ENCODE data around the gene TMED6.

Gene TMED6

DNA sequence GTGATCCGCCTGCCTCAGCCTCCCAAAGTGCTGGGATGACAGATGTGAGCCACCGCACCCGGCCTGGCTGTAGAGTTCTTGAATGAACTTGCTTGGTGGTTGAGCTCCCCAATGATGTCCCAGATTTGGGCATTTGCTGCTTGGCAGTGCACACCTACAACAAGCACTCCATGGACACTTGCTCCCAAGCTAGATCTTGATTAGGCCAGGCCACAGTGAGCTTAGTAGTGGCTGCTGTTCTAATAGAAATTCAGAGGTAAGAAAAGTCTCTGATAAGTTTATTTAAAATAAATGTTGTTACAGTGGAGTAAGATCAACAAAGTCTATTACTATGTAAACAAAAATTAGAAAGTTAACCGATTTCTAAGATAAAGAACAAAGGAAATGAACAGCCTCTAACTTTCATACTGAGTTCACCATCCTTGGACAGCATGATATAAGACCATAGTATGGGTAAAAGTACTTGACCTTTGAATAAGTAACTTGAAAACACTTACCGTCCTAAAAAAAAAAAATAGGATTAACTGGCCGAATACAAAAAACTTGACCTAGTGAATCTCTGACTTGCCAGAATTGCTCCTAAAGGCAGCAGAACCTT is 951 bp downstream of the TMED6 start:
- no peak for DNase-seq

DNA sequence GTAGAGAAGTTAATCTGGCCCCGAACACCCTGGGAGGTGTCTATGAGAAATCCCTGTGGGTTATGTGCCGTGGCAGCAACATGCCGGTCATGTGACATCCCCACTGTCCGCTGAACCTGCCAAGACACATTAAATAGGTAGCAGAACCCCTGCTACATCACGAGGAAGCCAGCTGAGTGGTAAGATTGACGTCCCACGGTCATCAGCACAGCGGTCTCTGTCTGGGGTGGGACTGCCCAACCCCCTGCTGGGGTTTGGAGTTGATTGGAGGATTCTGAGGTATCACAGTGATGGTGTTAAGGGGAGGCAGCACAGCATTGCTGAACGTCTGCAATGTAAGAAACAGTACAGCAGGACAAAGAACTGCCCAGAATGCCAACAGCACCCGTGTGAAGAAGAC is 2.0 kb downstream of the TMED6 start:
- DNase-seq: no peak

DNA sequence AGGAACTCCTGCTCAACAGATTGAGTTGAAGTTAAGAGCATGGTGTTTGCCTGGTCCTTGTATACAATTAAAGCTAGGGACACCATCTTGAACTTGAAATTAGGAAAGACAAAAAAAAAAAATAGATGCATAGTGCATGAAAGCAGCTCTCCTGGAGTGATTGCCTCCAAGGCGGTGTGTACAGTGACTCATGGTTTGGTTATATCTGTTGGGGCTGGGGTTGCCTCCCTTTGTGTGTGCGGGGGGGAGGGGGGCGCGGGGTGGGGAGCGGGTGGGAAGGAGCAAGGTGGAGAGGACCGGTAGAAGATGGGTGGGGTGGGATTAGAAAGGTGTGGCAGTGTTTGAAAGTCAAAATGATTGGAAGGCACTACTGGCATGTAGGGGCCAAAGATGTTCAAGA is 3.4 kb downstream of the TMED6 start:
- no peak for DNase-seq

DNA sequence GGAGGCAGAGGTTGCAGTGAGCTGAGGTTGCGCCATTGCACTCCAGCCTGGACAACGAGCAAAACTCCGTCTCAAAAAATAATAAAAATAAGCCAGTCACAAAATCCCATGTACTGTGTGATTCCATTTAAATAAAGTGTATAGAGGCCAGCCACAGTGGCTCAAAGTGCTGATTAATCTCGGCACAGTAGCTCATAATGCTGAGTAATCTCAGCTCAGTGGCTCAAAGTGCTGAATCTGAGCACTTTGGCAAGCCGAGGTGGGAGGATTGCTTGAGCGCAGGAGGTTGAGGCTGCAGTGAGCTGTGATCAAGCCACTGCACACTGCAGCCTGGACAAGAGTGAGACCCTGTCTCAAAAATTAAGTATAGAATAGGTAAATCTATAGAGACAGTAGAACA is 4.9 kb downstream of the TMED6 start:
- DNase-seq: no peak

DNA sequence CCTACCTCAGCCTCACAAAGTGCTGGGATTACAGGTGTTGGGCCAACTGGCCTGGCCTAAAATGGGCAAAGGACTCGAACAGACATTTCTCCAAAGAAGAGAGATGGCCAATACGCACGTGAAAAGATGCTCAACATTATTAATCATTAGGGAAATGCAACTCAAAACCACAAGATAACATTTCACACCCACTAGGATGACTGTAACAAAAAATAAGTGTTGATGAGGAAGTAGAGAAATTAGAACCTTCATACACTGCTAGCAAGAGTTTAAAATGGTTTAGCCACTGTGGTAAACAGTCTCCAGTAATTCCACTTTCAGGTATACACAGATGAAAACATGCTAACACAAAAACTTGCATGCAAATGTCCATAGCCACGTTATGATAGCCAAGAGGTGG is 5.7 kb downstream of the TMED6 start:
- DNase-seq: no peak

DNA sequence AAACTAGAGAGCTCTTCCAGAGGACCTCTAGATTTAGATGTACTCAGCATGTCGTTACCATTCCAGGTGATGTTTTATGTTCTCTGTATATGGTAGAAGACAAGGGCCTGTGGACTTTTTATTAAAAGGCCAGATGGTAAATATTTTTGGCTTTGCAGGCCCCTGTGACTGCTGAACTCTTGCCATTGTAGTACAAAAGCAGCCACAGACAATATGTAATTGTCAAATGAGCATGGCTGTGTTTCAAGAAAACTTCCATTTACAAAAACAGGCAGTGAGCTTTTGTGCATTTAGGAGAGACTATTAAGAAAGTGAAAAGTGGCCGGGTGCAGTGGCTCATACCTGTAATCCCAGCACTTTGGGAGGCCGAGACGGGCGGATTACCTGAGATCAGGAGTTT is 7.4 kb downstream of the TMED6 start:
- DNase-seq: no peak

DNA sequence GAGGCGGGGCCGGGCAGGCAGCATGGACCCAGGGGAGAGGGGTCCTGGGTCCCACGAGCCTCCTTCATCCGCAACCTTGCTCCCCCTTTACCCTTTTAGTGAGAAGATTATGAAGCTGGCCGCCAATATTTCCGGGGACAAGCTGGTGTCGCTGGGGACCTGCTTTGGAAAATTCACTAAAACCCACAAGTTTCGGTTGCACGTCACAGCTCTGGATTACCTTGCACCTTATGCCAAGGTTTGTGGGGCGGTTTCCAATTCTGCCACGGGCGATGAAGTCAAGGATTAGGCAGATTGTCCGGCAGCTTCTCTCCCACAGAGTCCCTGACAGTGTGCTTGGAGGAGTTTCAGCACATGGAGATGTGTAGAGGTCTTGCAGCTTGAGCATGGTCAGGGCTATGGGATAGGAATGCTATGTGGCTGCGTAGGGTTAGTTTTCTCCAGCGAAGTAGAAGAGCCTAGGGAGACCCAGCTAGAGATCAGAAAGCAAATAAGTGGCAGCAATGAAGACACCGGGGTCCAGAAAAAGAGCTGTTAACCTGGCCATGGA is 11.4 kb downstream of the TMED6 start:
- no peak for DNase-seq

DNA sequence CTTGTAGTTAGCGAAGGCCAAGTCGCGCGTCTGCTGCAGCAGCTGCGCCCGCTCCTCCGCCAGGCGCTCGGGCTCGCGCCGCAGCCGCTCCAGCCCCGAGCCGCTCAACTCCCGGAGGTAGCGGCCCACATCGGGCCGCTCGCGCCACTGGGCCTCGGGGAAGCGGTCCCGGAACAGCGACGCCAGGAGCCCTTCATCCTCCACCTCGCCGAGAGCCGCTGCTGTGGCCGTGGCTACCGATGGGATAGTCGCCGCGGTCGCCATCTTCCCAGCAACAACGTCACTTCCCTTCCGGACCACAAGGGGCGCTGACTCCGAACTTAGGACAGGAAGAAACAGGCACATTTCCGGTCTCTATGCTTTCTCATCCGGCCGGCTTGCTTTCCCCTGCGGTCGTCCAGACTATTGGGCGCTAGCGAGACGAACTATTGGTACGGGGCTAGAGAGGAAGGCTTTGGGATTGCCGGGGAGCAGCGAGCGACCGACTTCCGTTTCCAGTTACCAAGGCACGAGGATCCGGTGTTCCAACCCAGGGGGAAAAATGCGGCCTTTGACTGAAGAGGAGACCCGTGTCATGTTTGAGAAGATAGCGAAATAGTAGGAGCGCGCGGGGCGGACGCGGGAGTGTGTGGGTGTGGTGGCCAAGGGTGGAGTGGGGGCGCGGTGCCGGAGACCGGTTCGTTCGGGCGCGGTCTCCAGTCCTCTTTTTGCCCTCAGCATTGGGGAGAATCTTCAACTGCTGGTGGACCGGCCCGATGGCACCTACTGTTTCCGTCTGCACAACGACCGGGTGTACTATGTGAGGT is 12.1 kb downstream of the TMED6 start, which contains the start of the genes COG8 and NIP7:
COG8 (minus strand) TSS at position 276 of the 806 bp plus-strand sequence; CDS start at position 264, 12 bp downstream.
NIP7 (plus strand) TSS at position 484 of the 806 bp plus-strand sequence; CDS start at position 542, 58 bp downstream.
- peak; percentile 96 for DNase-seq

DNA sequence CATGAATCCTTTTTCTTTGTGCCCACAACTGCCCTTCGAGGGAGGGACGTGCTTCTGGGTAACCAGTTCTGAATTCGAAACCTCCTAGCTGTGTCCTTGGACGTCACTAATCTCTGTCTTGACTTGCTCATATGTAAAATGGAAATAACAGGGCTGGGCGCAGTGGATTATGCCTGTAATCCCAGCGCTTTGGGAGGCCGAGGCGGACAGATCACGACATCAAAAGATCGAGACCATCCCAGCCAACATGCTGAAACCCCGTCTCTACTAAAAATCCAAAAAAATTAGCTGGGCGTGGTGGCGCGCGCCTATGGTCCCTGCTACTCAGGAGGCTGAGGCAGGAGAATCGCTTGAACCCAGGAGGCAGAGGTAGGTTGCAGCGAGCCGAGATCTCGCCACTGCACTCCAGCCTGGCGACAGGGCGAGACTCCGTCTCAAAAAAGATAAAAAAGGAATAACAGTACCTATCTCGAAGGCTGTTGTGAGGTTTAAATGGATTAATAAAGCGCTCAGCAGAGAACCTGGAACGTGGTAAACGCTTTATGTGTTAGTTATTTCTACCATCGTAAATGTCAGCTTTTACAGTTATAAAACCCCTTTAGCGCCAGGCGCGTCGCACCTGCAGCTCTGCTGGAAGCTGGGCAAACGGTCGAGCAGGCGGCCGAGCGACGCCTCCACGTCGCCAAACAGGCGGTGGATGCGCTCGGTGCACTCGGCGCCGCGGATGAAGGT is 12.9 kb downstream of the TMED6 start:
- DNase-seq: no peak

DNA sequence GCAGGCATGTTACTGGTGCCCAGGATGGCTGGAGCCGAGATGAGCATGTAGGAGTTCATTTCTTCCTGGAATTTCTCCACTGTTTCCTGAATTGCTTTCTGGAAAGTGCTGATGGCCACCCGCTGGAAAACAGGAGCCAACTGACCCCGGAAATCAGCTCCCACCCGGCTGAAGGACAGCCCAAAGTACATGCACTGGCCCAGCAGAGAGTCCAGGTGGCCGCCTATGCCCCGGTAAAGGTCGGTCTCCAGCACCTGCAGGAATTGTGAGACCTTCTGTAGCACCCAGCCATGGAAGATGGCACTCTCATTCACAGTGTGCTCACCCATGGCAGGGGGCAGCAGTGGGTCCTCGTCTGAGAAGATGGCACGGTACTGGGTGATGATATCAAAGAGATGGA is 16.9 kb downstream of the TMED6 start:
- DNase-seq: no peak

DNA sequence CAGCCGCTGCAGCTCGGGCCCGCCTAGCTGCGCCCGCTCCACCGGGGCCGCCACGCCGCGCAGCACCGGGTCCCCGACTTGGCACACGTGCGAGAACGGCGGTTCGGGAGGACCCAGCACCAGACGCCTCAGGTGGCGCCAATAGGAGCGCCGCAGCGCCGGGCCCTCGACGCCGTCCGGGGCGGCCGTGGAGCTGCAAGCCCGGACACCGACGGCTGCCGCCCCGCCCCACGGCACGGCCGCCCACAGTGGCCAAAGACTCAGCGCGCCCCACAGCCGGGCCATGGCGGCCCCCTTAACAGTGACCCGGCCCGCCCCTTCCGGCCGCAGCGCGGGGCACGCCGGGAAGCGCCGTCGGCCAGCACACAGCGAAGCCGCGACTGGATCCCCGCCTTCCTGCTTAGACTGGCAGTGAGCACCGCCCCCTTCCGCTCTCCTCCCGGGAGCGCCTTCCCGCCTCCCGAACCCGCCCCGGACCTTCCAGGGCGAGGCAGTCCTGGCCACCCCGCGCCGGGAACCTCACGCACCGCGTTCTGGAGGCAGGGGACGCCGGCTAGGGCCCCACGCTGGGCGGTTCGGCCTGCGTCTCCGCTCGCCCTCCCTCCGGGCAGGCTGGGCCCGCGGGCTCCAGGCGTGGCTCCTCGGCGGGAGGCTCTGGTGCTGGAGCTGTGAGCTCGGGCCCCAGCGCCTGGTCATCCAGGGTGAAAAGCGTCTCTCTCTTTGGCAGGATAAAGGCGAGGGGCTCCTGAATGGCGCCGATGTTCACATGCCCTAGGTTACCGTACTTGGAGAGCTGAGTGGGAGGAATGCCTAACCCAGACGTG is 21.1 kb downstream of the TMED6 start, which contains the start of gene PDF:
PDF (minus strand) TSS at position 303 of the 824 bp plus-strand sequence; CDS start at position 285, 18 bp downstream.
- peak; percentile 89 for DNase-seq

DNA sequence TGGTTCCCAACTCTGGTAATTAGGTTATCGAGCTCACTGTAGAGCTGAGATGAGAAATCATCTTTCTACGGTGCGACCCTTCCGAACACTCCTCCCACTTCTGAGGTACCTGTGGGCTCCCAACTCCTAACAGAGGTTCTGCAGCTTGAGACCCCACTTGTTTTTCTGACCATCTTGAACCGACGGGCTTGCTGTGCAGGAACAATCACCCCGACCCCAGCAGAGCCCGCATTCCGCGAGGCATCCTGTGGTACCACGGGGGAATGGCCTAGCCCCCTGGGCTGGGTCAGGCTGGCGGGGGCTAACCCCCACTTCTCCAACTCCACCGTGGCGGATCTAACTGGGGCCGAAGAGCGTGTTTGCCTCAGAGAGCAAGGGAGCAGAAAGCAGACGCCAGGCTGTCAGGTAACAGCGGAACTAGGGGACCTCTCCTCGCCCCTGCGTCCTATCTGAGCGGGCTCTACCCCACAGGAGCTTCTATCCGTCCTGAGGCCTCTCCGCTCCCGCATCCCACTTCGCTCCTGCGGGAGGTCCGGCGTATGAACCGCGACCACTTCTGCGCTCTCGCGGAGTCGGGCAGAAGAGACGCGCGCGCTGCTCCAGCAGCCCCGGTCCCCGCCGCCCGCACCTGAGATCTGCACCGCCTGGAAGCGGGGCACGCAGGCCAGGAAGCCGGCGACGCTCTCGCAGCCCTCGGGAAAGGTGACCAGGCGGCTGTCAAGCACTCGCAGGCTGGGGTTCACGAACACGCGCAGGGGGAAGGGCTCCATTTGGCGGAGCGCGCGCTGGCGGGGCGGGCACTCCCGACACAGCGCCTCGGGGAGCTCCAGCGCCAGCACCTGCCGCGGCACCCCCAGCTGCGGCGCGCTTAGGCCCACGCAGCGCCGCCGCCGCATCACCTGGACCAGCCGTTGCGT is 22.0 kb downstream of the TMED6 start:
- DNase-seq: peak; percentile 35

DNA sequence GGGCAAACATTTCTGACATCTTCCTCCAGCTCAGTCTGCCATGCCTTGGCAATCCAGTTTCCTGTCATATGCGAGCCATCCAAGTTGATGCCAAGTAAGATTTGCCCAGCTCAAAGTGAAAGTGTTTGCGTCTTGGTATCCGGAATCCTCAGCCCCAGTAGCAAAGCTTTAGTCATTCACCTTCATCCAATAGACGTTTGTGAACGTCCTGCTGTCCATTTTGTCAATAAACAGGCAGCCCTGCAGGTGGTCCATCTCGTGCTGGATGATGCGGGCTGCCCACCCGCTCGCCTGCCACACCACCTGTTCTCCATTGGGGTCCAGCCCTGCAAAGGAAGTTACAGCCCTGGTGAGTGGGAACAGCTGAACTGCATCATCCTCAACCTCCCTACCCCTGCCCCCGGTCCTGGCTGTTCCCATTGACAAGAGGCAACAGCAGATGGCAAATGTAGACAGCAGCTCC is 22.7 kb downstream of the TMED6 start:
- no peak for DNase-seq

DNA sequence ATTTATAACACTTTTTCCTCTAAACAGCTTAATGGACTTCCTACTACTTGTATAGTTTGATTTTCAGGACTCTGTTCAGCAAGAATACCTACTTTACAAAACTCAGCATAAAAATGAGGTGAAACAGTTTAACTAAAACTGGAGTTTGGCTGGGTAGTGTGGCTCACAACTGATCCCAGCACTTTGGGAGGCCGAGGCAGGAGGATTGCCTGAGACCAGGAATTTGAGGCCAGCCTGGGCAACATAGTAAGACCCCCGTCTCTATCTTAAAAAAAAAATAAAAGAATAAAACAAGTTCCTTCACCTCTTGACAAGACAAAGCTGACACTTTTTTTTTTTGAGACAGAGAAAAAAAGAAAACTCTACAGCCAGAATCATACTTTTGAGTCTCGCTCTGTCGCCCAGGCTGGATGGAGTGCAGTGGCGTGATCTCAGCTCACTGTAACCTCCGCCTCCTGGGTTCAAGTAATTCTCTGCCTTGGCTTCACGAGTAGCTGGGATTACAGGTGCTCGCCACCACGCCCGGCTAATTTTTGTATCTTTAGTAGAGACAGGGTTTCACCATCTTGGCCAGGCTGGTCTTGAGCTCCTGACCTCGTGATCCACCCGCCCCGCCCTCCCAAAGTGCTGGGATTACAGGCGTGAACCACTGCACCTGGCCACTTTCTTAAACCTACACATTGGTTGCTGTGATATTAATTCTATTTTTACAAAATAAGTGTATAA is 23.8 kb downstream of the TMED6 start:
- no peak for DNase-seq

DNA sequence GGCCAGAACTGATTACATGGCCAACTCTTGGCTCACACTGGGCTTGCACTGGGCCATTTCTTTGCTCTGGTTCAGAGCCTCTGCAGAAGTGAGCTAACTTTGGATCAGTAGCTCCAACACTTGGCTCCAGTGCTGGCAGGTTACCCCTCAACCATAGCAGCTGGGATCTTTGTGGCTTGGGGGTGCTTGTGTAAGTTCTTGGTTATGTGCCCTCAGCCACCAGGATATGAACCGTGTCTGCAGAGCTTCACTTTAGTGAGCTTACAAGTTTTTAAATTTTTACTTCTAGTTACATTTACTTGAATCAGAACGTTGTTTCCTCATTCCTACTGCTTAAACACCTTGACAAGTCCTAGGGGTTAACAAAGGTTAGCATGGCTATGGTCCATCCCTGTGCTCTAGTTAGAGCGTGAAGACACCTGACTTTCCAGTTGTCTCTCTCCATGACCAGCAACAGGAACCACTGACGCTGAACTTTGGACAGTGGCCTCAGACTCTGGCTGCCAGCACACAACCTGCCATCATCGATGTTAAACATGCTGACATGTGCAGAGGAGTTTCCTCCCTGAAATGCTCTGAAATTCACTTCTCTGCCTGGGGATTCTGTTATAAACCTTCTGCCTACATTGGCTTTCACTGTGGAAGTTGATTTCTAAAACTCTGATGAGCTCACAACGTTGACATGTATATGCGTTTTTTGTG is 25.3 kb downstream of the TMED6 start:
- DNase-seq: no peak

DNA sequence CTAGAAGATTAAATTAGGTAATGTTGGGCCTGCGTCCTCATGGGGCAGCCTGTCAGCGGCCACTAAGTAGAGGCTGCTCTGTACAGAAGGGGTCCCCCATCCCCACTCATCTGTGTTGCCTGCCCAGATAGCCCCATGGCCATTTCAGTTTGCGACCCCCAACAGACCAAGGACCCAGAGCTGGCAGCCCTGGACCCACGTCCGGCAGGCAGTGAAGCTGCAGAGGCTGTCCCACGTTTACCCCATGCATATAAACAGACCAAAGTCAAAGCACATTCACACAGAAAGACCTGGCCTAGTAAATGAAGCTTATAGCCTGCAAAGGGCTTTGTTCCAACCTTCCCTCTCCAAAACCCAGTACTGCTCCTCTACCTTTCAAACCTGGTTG is 25.8 kb downstream of the TMED6 start:
- no peak for DNase-seq

DNA sequence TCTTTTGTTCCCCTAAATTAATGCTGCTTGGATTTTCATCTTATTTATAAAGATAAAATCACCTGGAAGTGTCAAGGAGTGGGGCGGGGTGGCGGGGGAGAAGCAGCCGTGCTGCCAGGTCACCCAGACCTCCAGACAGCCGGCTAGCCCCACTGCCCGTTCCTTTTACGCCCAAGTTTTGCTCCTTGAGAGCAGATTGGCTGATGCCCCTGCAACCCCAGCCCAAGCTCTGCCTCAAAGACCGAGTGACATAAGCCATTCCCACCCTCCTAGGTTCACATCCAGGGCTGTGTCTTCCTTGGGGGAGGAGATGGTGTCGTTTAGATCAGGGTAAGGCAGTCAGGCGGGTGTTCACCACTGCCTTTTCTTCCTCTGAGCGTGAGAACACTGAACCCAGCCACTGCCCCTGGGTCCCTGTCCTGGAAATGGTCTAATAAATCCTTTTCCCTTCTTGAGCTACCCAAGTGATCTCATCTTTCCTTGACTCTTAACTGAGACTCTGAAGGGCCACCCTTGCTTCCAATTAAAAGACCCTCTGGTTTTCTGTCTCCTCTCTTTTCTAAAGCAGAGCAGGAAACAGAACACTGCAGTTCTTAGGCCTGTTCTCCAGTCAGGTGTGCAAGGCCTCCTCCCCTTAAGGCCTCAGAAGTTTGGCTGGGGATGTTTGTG is 26.9 kb downstream of the TMED6 start:
- no peak for DNase-seq

DNA sequence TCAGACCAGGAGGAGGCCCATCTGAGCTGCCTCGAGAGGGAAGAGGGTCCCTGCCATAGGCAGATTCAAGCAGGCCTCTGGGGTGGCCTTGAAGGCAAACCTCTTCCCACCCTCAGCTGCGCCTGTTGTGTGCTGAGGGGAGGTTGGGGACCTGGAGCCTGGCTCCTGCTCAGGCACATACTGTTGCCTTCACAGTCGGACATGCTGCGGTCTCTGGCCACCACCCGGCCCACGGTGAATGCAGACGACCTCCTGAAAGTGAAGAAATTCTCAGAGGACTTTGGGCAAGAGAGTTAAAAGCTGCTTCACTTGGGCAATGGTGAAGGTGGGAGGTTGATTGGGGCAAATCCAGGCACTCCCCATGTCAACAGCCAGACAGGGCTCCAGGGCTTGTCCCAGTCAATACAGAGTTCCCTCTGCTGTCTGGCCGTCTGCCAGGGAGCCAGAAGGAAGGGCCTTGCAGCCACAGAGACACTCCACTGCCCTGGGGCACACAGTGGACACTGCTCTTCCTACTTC is 27.5 kb downstream of the TMED6 start:
- no peak for DNase-seq

DNA sequence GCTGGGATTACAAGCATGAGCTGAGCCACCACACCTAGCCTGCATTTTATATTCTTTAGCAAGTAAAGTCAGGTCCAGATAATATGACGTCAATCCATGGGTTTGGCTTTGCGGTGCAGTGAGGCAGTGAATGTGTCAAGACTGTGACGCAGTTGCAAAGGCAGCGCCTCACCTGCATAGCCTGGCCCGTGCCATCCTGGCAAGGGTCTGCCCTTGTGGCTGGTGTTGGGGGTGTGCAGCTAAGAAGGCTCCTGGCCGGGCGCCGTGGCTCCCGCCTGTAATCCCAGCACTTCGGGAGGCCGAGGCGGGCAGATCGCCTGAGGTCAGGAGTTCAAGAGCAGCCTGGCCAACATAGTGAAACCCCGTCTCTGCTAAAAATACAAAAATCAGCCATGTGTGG is 28.2 kb downstream of the TMED6 start:
- DNase-seq: no peak
